Small intestine (tissue), 7 donors: ENCODE data around the gene BMAL1. TPM values are rescaled to one million over a fixed set of nuclear protein-coding genes. Genes with fewer than 3 reads are reported as not detected.
A peak's percentile ranks its signal among the peaks of the same experiment; 100 is the strongest.

Experiments used
- DNase-seq, 2 donors: peaks; one replicate each; pipeline versions ENCODE4 v3.0.0 to v3.0.0-alpha.2; 2013
- FAIRE-seq: peaks from 2 replicates; lab custom pipeline; 2012; peaks lifted over from hg19 to GRCh38; lab: Jason Lieb, UNC
- H3K27ac ChIP-seq, 3 donors: one replicate each; pipeline ENCODE4 v1.5.1; 2013; ENCODE audit warnings: low read length in 2 of 3, mild to moderate bottlenecking in 2 of 3, control low read depth in 1 of 3, inconsistent platforms in 1 of 3, low read depth in 1 of 3, moderate library complexity in 1 of 3
- H3K27me3 ChIP-seq, 3 donors: one replicate each; pipeline ENCODE4 v1.6.1; 2013; ENCODE audit warnings: low read length in 3 of 3, inconsistent platforms in 1 of 3; ENCODE audit not compliant: control insufficient read depth in 3 of 3, insufficient read depth in 3 of 3
- H3K36me3 ChIP-seq, 3 donors: one replicate each; pipeline ENCODE4 v1.6.1; 2013; ENCODE audit warnings: low read length in 3 of 3, inconsistent platforms in 1 of 3, low read depth in 1 of 3, mild to moderate bottlenecking in 1 of 3, moderate library complexity in 1 of 3; ENCODE audit not compliant: control insufficient read depth in 3 of 3, insufficient read depth in 2 of 3
- H3K4me1 ChIP-seq, 3 donors: one replicate each; pipeline ENCODE4 v1.6.1; 2013; ENCODE audit warnings: low read length in 2 of 3, inconsistent platforms in 1 of 3, low read depth in 1 of 3, mild to moderate bottlenecking in 1 of 3, moderate library complexity in 1 of 3; ENCODE audit not compliant: control insufficient read depth in 3 of 3, insufficient read depth in 2 of 3
- H3K4me3 ChIP-seq, 3 donors: one replicate each; pipeline ENCODE4 v1.5.1; 2013; ENCODE audit warnings: low read length in 3 of 3, control low read depth in 1 of 3, inconsistent platforms in 1 of 3, low read depth in 1 of 3, mild to moderate bottlenecking in 1 of 3, moderate library complexity in 1 of 3
- H3K9me3 ChIP-seq, 2 donors: one replicate each; pipeline ENCODE4 v1.6.1; 2013; ENCODE audit warnings: low read depth in 1 of 2, low read length in 1 of 2; ENCODE audit not compliant: control insufficient read depth in 2 of 2, insufficient read depth in 1 of 2
- WGBS, 3 donors: extraction: QIAGEN DNeasy Blood & Tissue Kit; methylation state at CpG; one replicate each; pipeline ENCODE4 v1.1.7; 2013; 5-methylcytosine and 5-hydroxymethylcytosine counted together
- polyA plus RNA-seq, 4 donors: library from polyadenylated mRNA; stranded (reverse) in 3 of 4; unstranded in 1 of 4; fragments of 200-250 nt in 3 of 4; fragments of 120-200 nt in 1 of 4; gene quantifications; one replicate each; pipeline versions ENCODE4 v1.2.1 to v1.2.3, GENCODE V29; 2013
- donor health status: healthy with polysubstance abuse.
- donor health status: control.
- donor health status: control.
- donor health status: Bipolar disorder and iron deficiency.
- donor health status: healthy.

Gene BMAL1
- polyA plus RNA-seq, 4 donors = 4.6 to 18.3 (median 10.0) TPM

GRCh38 chr11:13349581-13349980 is 72.0 kb downstream of the BMAL1 start:
- no peaks in the 10 kb centered on the region for H3K4me1 ChIP-seq
- H3K36me3 ChIP-seq = peaks cover 0 to 5% (median 2%) of the 10 kb centered on the region in 3 donors
- H3K27ac ChIP-seq = no peak overlapping the region
- FAIRE-seq (no peak), DNase-seq (no peak)
- no peaks in the 10 kb centered on the region for H3K9me3 ChIP-seq
- WGBS, 3 donors = 94 to 96% (median 95%) methylated on average over 6 of the region's 6 CpGs
- no peak overlapping the region for H3K4me3 ChIP-seq
- no peaks in the 10 kb centered on the region for H3K27me3 ChIP-seq

- FAIRE-seq (no peak), DNase-seq (no peak)
- Histone ChIP-seq H3K4me1 (no peaks in the 10 kb centered on the region), H3K27me3 (no peaks in the 10 kb centered on the region), H3K4me3 (no peak overlapping the region), H3K9me3 (no peaks in the 10 kb centered on the region), H3K27ac (no peak overlapping the region), H3K36me3 (peaks cover 2 to 17% (median 15%) of the 10 kb centered on the region in 3 donors)
- 75 to 87% (median 81%) methylated on average over 6 of the region's 6 CpGs for WGBS, 3 donors
Measured at GRCh38 chr11:13352711-13353110, 75.1 kb downstream of the BMAL1 start.

GRCh38 chr11:13354335-13354734 is 76.7 kb downstream of the BMAL1 start:
- no peak overlapping the region for H3K4me3 ChIP-seq

GRCh38 chr11:13355191-13355590 is 77.6 kb downstream of the BMAL1 start:
- WGBS, 3 donors = 94 to 96% (median 94%) methylated on average over 4 of the region's 4 CpGs
- no peak overlapping the region for H3K27ac ChIP-seq
- no peaks in the 10 kb centered on the region for H3K27me3 ChIP-seq
- peaks cover 5 to 26% (median 16%) of the 10 kb centered on the region in 3 donors for H3K36me3 ChIP-seq
- no peaks in the 10 kb centered on the region for H3K4me1 ChIP-seq
- FAIRE-seq (no peak), DNase-seq (no peak)
- H3K9me3 ChIP-seq = no peaks in the 10 kb centered on the region
- no peak overlapping the region for H3K4me3 ChIP-seq

More at GRCh38 chr11:13354335-13354734, 76.7 kb downstream of the BMAL1 start:
- Histone ChIP-seq H3K4me1 (no peaks in the 10 kb centered on the region), H3K36me3 (peaks cover 5 to 19% (median 18%) of the 10 kb centered on the region in 3 donors), H3K27me3 (no peaks in the 10 kb centered on the region), H3K9me3 (no peaks in the 10 kb centered on the region), H3K27ac (no peak overlapping the region)
- no peak for FAIRE-seq
- WGBS, 3 donors = 89 to 97% (median 95%) methylated on average over 6 of the region's 6 CpGs
- DNase-seq = peak in 1 of 2 donors; percentile 15

GRCh38 chr11:13357232-13357631 is 79.6 kb downstream of the BMAL1 start:
- FAIRE-seq = no peak
- Histone ChIP-seq H3K4me3 (no peak overlapping the region), H3K36me3 (peaks cover 10 to 29% (median 16%) of the 10 kb centered on the region in 3 donors), H3K4me1 (no peaks in the 10 kb centered on the region), H3K27me3 (no peaks in the 10 kb centered on the region), H3K27ac (no peak overlapping the region), H3K9me3 (no peaks in the 10 kb centered on the region)
- no peak for DNase-seq
- 87 to 97% (median 96%) methylated on average over 9 of the region's 9 CpGs for WGBS, 3 donors

- Histone ChIP-seq H3K4me1 (no peaks in the 10 kb centered on the region), H3K36me3 (peaks cover 10 to 32% (median 20%) of the 10 kb centered on the region in 3 donors), H3K27me3 (no peaks in the 10 kb centered on the region), H3K9me3 (no peaks in the 10 kb centered on the region), H3K27ac (no peak overlapping the region), H3K4me3 (no peak overlapping the region)
- 94 to 95% (median 95%) methylated on average over 6 of the region's 6 CpGs for WGBS, 3 donors
- FAIRE-seq = no peak
- DNase-seq = no peak
Measured at GRCh38 chr11:13358596-13359270, 81.1 kb downstream of the BMAL1 start.

GRCh38 chr11:13362596-13363109 is 85.1 kb downstream of the BMAL1 start:
- H3K36me3 ChIP-seq = peaks cover 14 to 28% (median 16%) of the 10 kb centered on the region in 3 donors
- no peak for FAIRE-seq
- WGBS, 3 donors = 96 to 98% (median 96%) methylated on average over 9 of the region's 9 CpGs
- H3K4me1 ChIP-seq = no peaks in the 10 kb centered on the region
- H3K27me3 ChIP-seq = no peaks in the 10 kb centered on the region
- H3K27ac ChIP-seq = no peak overlapping the region
- no peak for DNase-seq
- no peaks in the 10 kb centered on the region for H3K9me3 ChIP-seq
- no peak overlapping the region for H3K4me3 ChIP-seq

GRCh38 chr11:13364388-13364787 is 86.8 kb downstream of the BMAL1 start:
- H3K9me3 ChIP-seq = no peaks in the 10 kb centered on the region
- 71 to 78% (median 76%) methylated on average over 2 of the region's 2 CpGs for WGBS, 3 donors
- peaks cover 11 to 30% (median 13%) of the 10 kb centered on the region in 3 donors for H3K36me3 ChIP-seq
- H3K4me1 ChIP-seq = no peaks in the 10 kb centered on the region
- H3K27me3 ChIP-seq = no peaks in the 10 kb centered on the region
- no peak for DNase-seq
- FAIRE-seq = no peak
- no peak overlapping the region for H3K4me3 ChIP-seq
- no peak overlapping the region for H3K27ac ChIP-seq
